ENCODE results near the gene CDH4. TPM values are rescaled to one million over a fixed set of nuclear protein-coding genes. Genes with fewer than 3 reads are reported as not detected.

The CDH4 gene
- total and polyA plus RNA-seq, 9 of the 15 experiments (the other 6 are each of a cell fraction or from before 2014, with no cell fraction given), result 0.04 TPM; not detected in 8

- TF ChIP-seq SP1 (CRISPR knock-in tag; IDR thresholded peaks at IDR 0.05), result no peak
These were observed 471.6 kb downstream of the CDH4 start (continued) for GRCh38 chr20:61723529-61724257.

- ChIA-PET POLR2A (no interaction called here), CTCF (ENCODE audit: low intra/inter-chr PET ratio) (no interaction called here)
- peaks cover 0 to 17% of the 10 kb centered on the region in 2 experiments; a peak in 2 of 5 replicates for H3K27me3 ChIP-seq (ENCODE audit: control insufficient read depth in 2 of 2, insufficient read depth in 2 of 2, low read length in 2 of 2)
- DNase-seq (ENCODE audit: extremely low read depth in 1 of 4, low spot score in 3 of 4) (peak; percentile 23 to 41 (median 28)), ATAC-seq (peak; percentile 82), FAIRE-seq (no peak)
- no peak overlapping the region for H3K4me3 ChIP-seq
- H2AFZ ChIP-seq (ENCODE audit: low read depth, low read length), result no peak overlapping the region
- no peaks in the 10 kb centered on the region for H3K9me3 ChIP-seq (replicated peaks; ENCODE audit: control insufficient read depth, insufficient read depth, low read depth, low read length)
- no peak overlapping the region for H3K4me2 ChIP-seq (ENCODE audit: insufficient read depth, low read length)
- H4K20me1 ChIP-seq (replicated peaks; ENCODE audit: control insufficient read depth, insufficient read depth, low read length), result peaks cover 4% of the 10 kb centered on the region; the same call in 1 of the 2 replicates
- no peak overlapping the region for H3K9ac ChIP-seq (ENCODE audit: insufficient read depth in 1 of 2, low read depth in 2 of 2, low read length in 2 of 2)
- TF ChIP-seq RAD21 (CRISPR knock-in tag; conservative IDR thresholded peaks at IDR 0.05 in 1 of 2, IDR thresholded peaks at IDR 0.05 in 1 of 2) (peak in 1 of 2 experiments; percentile 31; a peak in 1 of 4 replicates), NUFIP1 (IDR thresholded peaks at IDR 0.05; ENCODE audit: partially characterized antibody) (no peak)
- TF ChIP-seq, protein P1, sequence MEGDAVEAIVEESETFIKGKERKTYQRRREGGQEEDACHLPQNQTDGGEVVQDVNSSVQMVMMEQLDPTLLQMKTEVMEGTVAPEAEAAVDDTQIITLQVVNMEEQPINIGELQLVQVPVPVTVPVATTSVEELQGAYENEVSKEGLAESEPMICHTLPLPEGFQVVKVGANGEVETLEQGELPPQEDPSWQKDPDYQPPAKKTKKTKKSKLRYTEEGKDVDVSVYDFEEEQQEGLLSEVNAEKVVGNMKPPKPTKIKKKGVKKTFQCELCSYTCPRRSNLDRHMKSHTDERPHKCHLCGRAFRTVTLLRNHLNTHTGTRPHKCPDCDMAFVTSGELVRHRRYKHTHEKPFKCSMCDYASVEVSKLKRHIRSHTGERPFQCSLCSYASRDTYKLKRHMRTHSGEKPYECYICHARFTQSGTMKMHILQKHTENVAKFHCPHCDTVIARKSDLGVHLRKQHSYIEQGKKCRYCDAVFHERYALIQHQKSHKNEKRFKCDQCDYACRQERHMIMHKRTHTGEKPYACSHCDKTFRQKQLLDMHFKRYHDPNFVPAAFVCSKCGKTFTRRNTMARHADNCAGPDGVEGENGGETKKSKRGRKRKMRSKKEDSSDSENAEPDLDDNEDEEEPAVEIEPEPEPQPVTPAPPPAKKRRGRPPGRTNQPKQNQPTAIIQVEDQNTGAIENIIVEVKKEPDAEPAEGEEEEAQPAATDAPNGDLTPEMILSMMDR (IDR thresholded peaks at IDR 0.05 in 2 of 3, conservative IDR thresholded peaks at IDR 0.05 in 1 of 3; ENCODE audit: insufficient read depth in 2 of 3, low read depth in 1 of 3, low read length in 3 of 3), result peak; percentile 14 to 60 (median 37); a peak in 4 of 6 replicates
- TF ChIP-seq, protein P2, sequence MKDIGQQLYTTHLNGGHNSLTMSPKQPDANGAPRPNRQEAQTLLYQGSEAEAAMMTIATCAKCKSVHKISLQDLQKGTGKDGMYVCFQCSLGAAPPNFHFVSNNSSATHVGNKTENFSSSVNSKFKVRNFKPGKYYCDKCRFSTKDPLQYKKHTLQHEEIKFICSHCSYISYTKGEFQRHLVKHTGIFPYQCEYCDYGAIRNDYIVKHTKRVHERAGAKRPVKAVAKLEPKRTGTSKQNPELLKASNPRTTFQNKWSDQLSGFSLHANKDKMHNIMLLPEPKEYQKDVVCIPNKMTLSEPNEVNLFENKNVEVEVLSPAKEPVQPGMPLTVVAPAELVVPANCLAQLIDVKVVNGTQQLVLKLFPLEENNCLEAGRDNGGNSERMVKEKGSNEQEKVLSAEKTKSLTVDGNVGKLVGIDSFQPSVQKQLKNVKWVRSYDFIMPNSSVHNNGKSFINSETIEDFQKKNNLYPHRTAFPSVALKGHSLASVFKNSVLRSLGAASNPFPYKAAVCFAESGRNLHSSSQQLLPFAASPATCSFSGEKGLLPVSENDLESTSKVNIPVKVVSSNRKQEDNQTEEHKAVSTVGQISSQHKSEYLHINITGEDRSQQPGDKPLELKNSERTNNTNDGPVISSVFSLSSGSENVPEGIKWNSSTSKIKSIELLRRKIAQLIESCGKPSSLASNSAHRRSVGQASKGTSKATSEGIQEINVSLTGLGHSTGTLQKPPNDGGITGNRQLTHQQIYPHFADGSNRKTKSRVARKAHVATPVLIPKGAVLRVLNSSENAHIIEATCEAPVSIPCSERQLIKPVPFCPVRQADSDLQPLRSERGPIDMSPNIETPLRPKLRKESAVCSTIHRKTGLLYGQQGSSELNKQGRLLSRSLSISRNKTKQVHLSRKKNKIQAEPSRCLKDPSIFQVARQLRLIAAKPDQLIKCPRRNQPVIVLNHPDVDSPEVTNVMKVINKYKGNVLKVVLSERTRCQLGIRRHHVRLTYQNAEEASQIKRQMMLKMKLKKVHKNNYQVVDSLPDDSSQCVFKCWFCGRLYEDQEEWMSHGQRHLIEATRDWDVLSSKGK (CRISPR knock-in tag; IDR thresholded peaks at IDR 0.05), result no peak
- no peaks in the 10 kb centered on the region for H3K9me1 ChIP-seq (ENCODE audit: control insufficient read depth, insufficient read depth, low read length)
- 0% methylated on average over 4 of the region's 4 CpGs for WGBS (ENCODE audit: insufficient coverage, low coverage, missing lambda C conversion rate)
- in situ Hi-C loops (cut with MboI), result no loop called here
- no TSS peak for BruUV-seq (replicated peaks)
- no peaks in the 10 kb centered on the region for H3K4me1 ChIP-seq (replicated peaks in 1 of 2; ENCODE audit: control insufficient read depth in 2 of 2, insufficient read depth in 2 of 2, low read length in 2 of 2)
- no peaks in the 10 kb centered on the region for H3K79me2 ChIP-seq (ENCODE audit: control insufficient read depth, insufficient read depth, low read length)
- H3K27ac ChIP-seq (ENCODE audit: extremely low read depth, low read depth, low read length), result no peak overlapping the region
- no peaks in the 10 kb centered on the region for H3K36me3 ChIP-seq (ENCODE audit: control insufficient read depth, insufficient read depth, low read length)
- intact Hi-C loops (cut with micrococcal nuclease), result no loop called here
These were observed 472.3 kb downstream of the CDH4 start for GRCh38 chr20:61724376-61724775.
